NCI-H2227 (cell line): ENCODE data around the gene TMEM52B.

Source experiments
- DNase-seq: peaks from one replicate; lab custom pipeline; 2025; ENCODE audit not compliant: unreplicated experiment; lab: John Stamatoyannopoulos, UW

TMEM52B gene

DNA sequence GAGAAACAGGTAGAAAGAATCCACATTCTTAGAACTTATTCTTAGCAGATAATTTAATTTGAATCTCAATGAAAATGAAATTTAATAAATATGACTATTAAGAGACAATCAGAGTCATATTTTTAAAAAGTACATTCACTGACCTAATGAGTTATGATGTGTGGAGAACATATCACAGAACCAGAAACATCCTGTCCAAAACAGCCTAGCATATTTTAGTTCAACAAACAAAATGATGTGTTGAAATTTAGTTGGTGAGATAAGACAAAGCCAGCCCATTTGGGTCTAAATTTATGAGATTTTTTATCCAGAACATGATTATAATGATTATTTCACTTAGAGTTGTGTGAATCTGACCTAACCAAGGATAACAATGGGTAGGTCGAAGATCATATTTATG lies 59.7 kb downstream of the TMEM52B start:
- no peak for DNase-seq

DNA sequence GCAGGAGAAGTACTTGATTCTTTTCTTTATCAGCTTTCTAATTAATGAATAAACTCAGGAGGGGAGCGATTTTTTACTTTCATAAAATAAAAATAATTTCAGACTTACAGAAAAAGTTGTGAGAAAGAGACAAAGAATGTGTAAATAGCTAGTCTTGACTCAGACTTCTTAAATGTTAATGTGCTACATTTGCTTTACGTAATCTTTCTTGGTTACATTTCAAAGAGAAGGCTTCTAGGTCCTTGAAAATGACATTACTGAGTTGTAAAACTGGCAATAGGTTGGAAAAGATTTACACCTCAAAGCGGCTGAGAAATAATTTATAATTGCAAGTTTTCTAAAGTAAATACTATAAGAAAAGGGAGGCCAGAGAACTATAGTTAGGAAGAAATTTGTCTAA lies 62.5 kb downstream of the TMEM52B start:
- DNase-seq, result no peak
